ENCODE results near the gene UGT1A6.

Gene UGT1A6

DNA sequence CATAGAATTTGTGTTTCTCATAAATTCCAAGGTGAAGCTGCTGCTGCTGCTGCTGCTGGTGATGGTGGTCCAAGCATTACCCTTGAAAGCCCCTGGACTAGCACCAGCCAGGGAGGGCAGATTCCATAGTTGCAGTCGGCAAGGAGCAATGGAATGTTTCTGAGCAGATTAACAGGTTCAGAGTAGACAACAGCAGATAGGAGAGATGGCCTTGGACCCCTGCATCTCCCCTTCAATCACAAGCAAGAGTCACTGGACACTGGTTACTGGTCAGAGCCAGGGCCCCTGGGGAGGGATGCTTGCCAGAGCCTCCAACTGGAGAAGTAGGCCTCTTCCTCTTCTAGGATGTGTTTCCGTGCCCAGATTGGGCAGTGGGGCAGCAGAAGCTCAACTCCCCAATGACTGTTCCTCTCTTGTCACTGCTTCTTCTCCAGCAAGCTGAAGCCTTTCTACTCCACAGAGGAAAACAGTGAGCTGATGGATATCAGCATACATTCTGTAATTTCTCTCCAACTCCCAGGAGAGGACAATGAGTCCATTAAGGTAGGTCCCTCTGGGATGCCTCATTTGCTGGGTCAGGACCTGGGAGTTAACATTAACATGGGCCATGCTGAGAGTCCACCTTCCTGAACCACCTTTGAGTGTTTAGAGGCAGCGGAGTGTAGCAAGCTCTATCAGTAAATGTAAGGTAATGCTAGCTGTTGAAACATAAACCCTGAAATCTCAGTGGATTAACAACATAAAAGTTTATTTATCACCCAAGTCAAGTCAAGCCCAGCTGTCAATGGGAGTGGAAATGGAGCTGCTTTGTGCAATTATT is 120.8 kb downstream of the UGT1A6 start:
- H3K4me2 ChIP-seq (ENCODE audit: low read length): no peak overlapping the region
- no peaks in the 10 kb centered on the region for H3K79me2 ChIP-seq
- H2AFZ ChIP-seq: no peak overlapping the region
- H3K4me1 ChIP-seq: no peaks in the 10 kb centered on the region
- H3K9ac ChIP-seq: no peak overlapping the region
- no peaks in the 10 kb centered on the region for H3K27me3 ChIP-seq (ENCODE audit: control insufficient read depth, insufficient read depth, low read length)
- TF ChIP-seq, protein P1, sequence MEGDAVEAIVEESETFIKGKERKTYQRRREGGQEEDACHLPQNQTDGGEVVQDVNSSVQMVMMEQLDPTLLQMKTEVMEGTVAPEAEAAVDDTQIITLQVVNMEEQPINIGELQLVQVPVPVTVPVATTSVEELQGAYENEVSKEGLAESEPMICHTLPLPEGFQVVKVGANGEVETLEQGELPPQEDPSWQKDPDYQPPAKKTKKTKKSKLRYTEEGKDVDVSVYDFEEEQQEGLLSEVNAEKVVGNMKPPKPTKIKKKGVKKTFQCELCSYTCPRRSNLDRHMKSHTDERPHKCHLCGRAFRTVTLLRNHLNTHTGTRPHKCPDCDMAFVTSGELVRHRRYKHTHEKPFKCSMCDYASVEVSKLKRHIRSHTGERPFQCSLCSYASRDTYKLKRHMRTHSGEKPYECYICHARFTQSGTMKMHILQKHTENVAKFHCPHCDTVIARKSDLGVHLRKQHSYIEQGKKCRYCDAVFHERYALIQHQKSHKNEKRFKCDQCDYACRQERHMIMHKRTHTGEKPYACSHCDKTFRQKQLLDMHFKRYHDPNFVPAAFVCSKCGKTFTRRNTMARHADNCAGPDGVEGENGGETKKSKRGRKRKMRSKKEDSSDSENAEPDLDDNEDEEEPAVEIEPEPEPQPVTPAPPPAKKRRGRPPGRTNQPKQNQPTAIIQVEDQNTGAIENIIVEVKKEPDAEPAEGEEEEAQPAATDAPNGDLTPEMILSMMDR (IDR thresholded peaks at IDR 0.05): no peak
- H3K4me3 ChIP-seq (ENCODE audit: low read depth, low read length): no peak overlapping the region
- no peaks in the 10 kb centered on the region for H3K9me3 ChIP-seq (ENCODE audit: control insufficient read depth, low read length)
- H3K36me3 ChIP-seq (ENCODE audit: control insufficient read depth, insufficient read depth, low read length): no peaks in the 10 kb centered on the region
- no peak overlapping the region for H3K27ac ChIP-seq

DNA sequence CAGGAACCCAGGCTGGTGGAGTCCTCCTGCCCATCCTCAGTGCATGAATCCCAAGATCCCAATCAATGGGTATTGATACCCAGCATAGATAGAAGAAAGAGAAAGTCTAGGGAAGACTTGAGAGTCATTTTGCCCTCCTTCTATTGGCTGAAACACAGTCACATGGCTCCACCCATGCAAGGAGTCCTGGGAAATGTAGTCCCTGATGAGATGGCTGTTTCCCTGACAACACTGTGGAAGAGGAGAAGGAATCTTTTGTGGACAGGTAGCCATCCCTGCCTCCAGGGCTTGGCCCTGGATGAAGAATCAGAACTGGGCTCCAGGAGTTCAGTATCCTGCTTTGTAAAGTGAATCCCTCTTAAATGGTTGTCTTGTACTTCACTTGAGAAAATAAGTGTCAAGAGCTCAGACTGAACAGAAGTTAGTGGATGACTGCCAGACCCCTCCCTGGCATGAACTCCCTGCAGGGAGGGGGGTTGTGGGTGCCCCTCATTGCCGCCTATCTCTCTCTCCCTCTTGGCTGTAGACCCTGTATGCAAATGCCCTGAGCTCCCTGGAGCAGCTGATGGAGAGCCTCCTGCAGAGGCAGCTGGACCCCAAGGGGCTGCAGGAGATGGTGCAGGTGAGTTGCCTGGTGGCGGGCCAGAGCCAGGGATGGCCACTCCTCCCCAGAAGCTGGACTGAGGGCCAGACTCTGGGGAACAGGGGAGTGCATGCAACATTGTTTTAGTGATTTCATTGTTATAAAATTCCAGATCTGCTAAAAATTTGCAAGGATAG is 121.6 kb downstream of the UGT1A6 start:
- no peaks in the 10 kb centered on the region for H3K79me2 ChIP-seq
- no peak overlapping the region for H3K27ac ChIP-seq
- no peak overlapping the region for H3K4me2 ChIP-seq (ENCODE audit: low read length)
- H3K27me3 ChIP-seq (ENCODE audit: control insufficient read depth, insufficient read depth, low read length): no peaks in the 10 kb centered on the region
- TF ChIP-seq, protein P1 (IDR thresholded peaks at IDR 0.05): no peak
- no peak overlapping the region for H3K4me3 ChIP-seq (ENCODE audit: low read depth, low read length)
- H3K4me1 ChIP-seq: no peaks in the 10 kb centered on the region
- no peak overlapping the region for H3K9ac ChIP-seq
- no peak overlapping the region for H2AFZ ChIP-seq
- H3K36me3 ChIP-seq (ENCODE audit: control insufficient read depth, insufficient read depth, low read length): no peaks in the 10 kb centered on the region
- H3K9me3 ChIP-seq (ENCODE audit: control insufficient read depth, low read length): no peaks in the 10 kb centered on the region

DNA sequence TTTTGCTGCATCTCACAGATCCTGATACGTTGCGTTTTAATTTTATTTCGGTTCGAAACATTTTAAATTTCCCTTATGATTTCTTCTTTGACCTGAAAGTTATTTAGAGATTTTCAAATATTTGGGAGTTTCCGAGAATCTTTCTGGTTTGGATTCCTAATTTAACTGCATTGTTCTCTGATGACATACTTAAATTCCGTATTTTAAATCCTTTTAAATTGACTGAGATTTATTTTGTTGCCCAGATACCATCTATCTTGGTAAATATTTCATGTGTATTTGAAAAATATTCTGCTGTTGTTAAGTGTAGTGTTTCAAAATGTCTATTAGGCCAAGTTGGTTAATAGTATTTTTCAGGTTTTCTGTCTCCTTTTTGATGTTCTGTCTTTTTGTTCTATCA is 123.2 kb downstream of the UGT1A6 start:
- Histone ChIP-seq H3K27me3 (ENCODE audit: control insufficient read depth, insufficient read depth, low read length) (no peaks in the 10 kb centered on the region), H3K79me2 (no peaks in the 10 kb centered on the region), H3K9ac (no peak overlapping the region), H3K4me3 (ENCODE audit: low read depth, low read length) (no peak overlapping the region), H3K36me3 (ENCODE audit: control insufficient read depth, insufficient read depth, low read length) (no peaks in the 10 kb centered on the region), H3K4me1 (no peaks in the 10 kb centered on the region), H2AFZ (no peak overlapping the region), H3K9me3 (ENCODE audit: control insufficient read depth, low read length) (no peaks in the 10 kb centered on the region), H3K27ac (no peak overlapping the region), H3K4me2 (ENCODE audit: low read length) (no peak overlapping the region)
- TF ChIP-seq, protein P1 (IDR thresholded peaks at IDR 0.05): no peak

DNA sequence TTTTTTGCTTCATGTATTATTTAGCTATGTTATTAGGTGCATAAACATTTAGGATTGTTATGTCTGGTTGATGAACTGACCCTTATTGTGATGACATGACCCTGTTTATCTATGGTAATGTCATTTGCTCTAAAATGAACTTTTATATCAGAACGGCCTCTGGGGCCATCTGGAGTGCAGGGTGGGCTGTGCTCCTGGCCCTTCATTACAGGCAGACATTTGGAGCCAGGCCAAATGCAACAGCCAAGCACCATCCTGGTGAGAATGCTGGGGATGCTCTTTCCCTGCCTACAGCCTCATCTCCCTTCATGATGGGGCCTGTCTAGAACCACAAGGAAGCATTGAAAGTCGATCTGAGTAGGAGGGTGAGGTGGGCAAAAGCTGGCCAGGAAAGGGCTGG is 123.6 kb downstream of the UGT1A6 start:
- no peak overlapping the region for H2AFZ ChIP-seq
- no peaks in the 10 kb centered on the region for H3K36me3 ChIP-seq (ENCODE audit: control insufficient read depth, insufficient read depth, low read length)
- no peak overlapping the region for H3K9ac ChIP-seq
- H3K27me3 ChIP-seq (ENCODE audit: control insufficient read depth, insufficient read depth, low read length): no peaks in the 10 kb centered on the region
- no peak overlapping the region for H3K4me3 ChIP-seq (ENCODE audit: low read depth, low read length)
- TF ChIP-seq, protein P1 (IDR thresholded peaks at IDR 0.05): no peak
- H3K4me2 ChIP-seq (ENCODE audit: low read length): no peak overlapping the region
- H3K9me3 ChIP-seq (ENCODE audit: control insufficient read depth, low read length): no peaks in the 10 kb centered on the region
- no peak overlapping the region for H3K27ac ChIP-seq
- H3K4me1 ChIP-seq: no peaks in the 10 kb centered on the region
- no peaks in the 10 kb centered on the region for H3K79me2 ChIP-seq
